K562 (cell line): ENCODE measurements around the gene SLC30A4. TPM values are rescaled to one million over a fixed set of nuclear protein-coding genes. Genes with fewer than 3 reads are reported as not detected.

ENCODE experiments used
- KLF6 ChIP-seq: fragments of 250-450 bp; sonication (Bioruptor Pico); IDR thresholded peaks from 2 replicates; pipeline ENCODE4 v1.4.0; 2020; ENCODE audit warnings: mild to moderate bottlenecking, moderate library complexity, borderline replicate concordance
- ZNF124 ChIP-seq: sonication (generic); formaldehyde crosslinking; IDR thresholded peaks from 2 replicates; pipeline ENCODE4 v1.8.1; 2022; ENCODE audit warnings: missing genetic modification reagents
- polyA plus RNA-seq, 8 experiments: library from polyadenylated mRNA; depleted of rRNA in 4 of 8; stranded (reverse) in 5 of 8; unstranded in 3 of 8; fragments of >200 nt; fragmentation: Nextera tagmentation in 2 of 8; fragmentation: Illumina TruSeq in 1 of 8; extraction: Ambion mirVana in 2 of 8; extraction: Trizol in 1 of 8; gene quantifications; 2 replicates each; pipeline versions ENCODE4 v1.2.1 to v1.2.3, GENCODE V29; 2011 to 2014; ENCODE audit warnings: inconsistent platforms in 1 of 8, missing spikeins in 1 of 8
- total RNA-seq, 7 experiments: library from RNA; depleted of rRNA in 6 of 7; stranded (reverse); fragments of >200 nt in 6 of 7; fragmentation: Illumina TruSeq in 2 of 7; extraction: Trizol in 2 of 7; gene quantifications; 2 replicates each; pipeline versions ENCODE4 v1.2.1 to v1.2.3, GENCODE V29; 2011 to 2021; ENCODE audit warnings: low replicate concordance in 1 of 7
- TF ChIP-seq, protein P1 (sequence below): fragments of 450-650 bp; IDR thresholded peaks from 2 replicates; pipeline ENCODE4 v1.6.1; 2016; ENCODE audit warnings: low read depth

The SLC30A4 gene
- total and polyA plus RNA-seq, 9 of the 15 experiments (the other 6 are each of a cell fraction or from before 2014, with no cell fraction given): 0.21 to 0.73 (median 0.36) TPM

DNA sequence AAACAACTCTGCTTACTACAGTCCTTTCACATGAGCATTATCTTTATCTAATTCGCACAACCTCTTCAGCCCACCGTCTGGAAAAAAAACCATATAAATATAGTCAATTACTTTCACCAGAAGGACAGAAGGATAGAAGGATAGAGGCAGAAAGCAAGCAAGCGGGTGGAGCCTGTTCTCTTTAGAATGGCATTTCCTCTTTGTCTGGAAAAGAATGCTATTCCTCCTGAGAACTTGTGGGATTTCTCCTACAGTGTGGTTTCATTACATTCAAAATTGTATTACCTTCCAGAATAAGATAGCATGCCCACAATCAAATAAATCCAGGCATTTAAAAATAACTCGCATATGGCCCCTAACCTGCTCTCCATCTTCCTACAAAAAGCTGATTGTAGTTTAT lies 23.1 kb downstream of the SLC30A4 start (continued):
- TF ChIP-seq, protein P1, sequence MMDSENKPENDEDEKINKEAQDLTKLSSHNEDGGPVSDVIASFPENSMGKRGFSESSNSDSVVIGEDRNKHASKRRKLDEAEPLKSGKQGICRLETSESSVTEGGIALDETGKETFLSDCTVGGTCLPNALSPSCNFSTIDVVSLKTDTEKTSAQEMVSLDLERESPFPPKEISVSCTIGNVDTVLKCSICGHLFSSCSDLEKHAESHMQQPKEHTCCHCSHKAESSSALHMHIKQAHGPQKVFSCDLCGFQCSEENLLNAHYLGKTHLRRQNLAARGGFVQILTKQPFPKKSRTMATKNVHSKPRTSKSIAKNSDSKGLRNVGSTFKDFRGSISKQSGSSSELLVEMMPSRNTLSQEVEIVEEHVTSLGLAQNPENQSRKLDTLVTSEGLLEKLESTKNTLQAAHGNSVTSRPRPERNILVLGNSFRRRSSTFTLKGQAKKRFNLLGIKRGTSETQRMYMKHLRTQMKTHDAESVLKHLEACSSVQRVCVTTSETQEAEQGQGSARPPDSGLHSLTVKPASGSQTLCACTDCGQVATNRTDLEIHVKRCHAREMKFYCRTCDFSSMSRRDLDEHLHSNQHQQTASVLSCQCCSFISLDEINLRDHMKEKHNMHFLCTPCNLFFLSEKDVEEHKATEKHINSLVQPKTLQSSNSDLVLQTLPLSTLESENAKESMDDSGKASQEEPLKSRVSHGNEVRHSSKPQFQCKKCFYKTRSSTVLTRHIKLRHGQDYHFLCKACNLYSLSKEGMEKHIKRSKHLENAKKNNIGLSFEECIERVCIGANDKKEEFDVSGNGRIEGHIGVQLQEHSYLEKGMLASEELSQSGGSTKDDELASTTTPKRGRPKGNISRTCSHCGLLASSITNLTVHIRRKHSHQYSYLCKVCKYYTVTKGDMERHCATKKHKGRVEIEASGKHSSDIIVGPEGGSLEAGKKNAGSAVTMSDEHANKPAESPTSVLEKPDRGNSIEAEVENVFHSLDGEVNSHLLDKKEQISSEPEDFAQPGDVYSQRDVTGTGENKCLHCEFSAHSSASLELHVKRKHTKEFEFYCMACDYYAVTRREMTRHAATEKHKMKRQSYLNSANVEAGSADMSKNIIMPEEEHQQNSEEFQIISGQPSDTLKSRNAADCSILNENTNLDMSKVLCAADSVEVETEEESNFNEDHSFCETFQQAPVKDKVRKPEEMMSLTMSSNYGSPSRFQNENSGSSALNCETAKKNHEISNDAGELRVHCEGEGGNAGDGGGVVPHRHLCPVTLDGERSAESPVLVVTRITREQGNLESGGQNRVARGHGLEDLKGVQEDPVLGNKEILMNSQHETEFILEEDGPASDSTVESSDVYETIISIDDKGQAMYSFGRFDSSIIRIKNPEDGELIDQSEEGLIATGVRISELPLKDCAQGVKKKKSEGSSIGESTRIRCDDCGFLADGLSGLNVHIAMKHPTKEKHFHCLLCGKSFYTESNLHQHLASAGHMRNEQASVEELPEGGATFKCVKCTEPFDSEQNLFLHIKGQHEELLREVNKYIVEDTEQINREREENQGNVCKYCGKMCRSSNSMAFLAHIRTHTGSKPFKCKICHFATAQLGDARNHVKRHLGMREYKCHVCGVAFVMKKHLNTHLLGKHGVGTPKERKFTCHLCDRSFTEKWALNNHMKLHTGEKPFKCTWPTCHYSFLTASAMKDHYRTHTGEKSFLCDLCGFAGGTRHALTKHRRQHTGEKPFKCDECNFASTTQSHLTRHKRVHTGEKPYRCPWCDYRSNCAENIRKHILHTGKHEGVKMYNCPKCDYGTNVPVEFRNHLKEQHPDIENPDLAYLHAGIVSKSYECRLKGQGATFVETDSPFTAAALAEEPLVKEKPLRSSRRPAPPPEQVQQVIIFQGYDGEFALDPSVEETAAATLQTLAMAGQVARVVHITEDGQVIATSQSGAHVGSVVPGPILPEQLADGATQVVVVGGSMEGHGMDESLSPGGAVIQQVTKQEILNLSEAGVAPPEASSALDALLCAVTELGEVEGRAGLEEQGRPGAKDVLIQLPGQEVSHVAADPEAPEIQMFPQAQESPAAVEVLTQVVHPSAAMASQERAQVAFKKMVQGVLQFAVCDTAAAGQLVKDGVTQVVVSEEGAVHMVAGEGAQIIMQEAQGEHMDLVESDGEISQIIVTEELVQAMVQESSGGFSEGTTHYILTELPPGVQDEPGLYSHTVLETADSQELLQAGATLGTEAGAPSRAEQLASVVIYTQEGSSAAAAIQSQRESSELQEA: no peak
- TF ChIP-seq KLF6 (CRISPR knock-in tag) (no peak), ZNF124 (CRISPR knock-in tag) (no peak)
- TF ChIP-seq, all 486 proteins: peak for 0
